Panc1 (cell line): ENCODE results near the gene TMEM8B. TPM values are rescaled to one million over a fixed set of nuclear protein-coding genes. Genes with fewer than 3 reads are reported as not detected.

Experiments used
- ATAC-seq: fragments of 200-7000 bp; cut with Tn5 transposase; 2 replicates; pipeline ENCODE4 v1.9.1; 2020; ENCODE audit warnings: mild to moderate bottlenecking, moderate library complexity
- BruUV-seq: library from RNA; stranded (reverse); fragments of 400-500 nt; replicated peaks from 2 replicates; lab custom pipeline; 2021; lab: Mats Ljungman, UMichigan
- CTCF ChIA-PET: fragments of 300-600 bp; sonication (Branson Sonifier 250); formaldehyde crosslinking; loops from one replicate; lab custom pipeline; 2022; ENCODE audit warnings: antibody characterized with exemption; lab: Charles Lee
- POLR2A ChIA-PET: fragments of 300-600 bp; sonication (Branson Sonifier 250); formaldehyde crosslinking; loops from one replicate; lab custom pipeline; 2022; ENCODE audit warnings: antibody characterized with exemption; lab: Charles Lee
- DNase-seq: peaks from one replicate; pipeline ENCODE4 v3.0.0-alpha.2; 2010; ENCODE audit warnings: low read depth, low spot score
- H3K27ac ChIP-seq: 2 replicates; pipeline ENCODE4 v1.5.1; 2011; ENCODE audit warnings: mild to moderate bottlenecking, low read length, inconsistent platforms
- H3K27me3 ChIP-seq: fragments of 200-500 bp; sonication (Bioruptor generic); 2 replicates; pipeline ENCODE4 v1.6.0; 2014; ENCODE audit warnings: low read length, inconsistent platforms; ENCODE audit not compliant: control insufficient read depth, insufficient read depth
- H3K36me3 ChIP-seq: fragments of 200-500 bp; sonication (Bioruptor generic); 2 replicates; pipeline ENCODE4 v1.5.1; 2014; ENCODE audit warnings: inconsistent platforms, mild to moderate bottlenecking, low read length, moderate library complexity; ENCODE audit not compliant: control insufficient read depth, insufficient read depth
- H3K4me1 ChIP-seq: 2 replicates; pipeline ENCODE4 v1.5.1; 2011; ENCODE audit warnings: inconsistent platforms, mild to moderate bottlenecking, low read length, moderate library complexity; ENCODE audit not compliant: control insufficient read depth, insufficient read depth
- H3K4me3 ChIP-seq, 2 experiments: 2 replicates each; pipeline ENCODE4 v1.5.1; 2011 to 2012; ENCODE audit warnings: low read depth in 2 of 2, low read length in 2 of 2, mild to moderate bottlenecking in 2 of 2, inconsistent platforms in 1 of 2, moderate library complexity in 1 of 2
- H3K9me3 ChIP-seq: fragments of 200-500 bp; sonication (Bioruptor generic); 2 replicates; pipeline ENCODE4 v1.5.1; 2014; ENCODE audit warnings: low read depth, mild to moderate bottlenecking, inconsistent platforms, low read length, moderate library complexity; ENCODE audit not compliant: control insufficient read depth, insufficient read depth
- POLR2AphosphoS5 ChIP-seq: IDR thresholded peaks from 2 replicates; pipeline ENCODE4 v1.6.1; 2012; ENCODE audit warnings: mild to moderate bottlenecking, low read depth, low read length, moderate library complexity
- REST ChIP-seq, 2 experiments: IDR thresholded peaks; 2 replicates each; pipeline ENCODE4 v1.6.1; 2011 to 2012; ENCODE audit warnings: low read depth in 2 of 2, control low read depth in 1 of 2, low read length in 1 of 2, mild to moderate bottlenecking in 1 of 2, moderate library complexity in 1 of 2; ENCODE audit not compliant: insufficient read depth in 1 of 2
- SIN3A ChIP-seq: IDR thresholded peaks from 2 replicates; pipeline ENCODE4 v1.6.1; 2012; ENCODE audit warnings: low read depth, mild to moderate bottlenecking, low read length, moderate library complexity, borderline replicate concordance; ENCODE audit not compliant: insufficient read depth
- TCF7L2 ChIP-seq: IDR thresholded peaks from 2 replicates; pipeline ENCODE4 v1.6.1; 2011; ENCODE audit warnings: mild to moderate bottlenecking, low read depth, low read length, inconsistent platforms
- in situ Hi-C: cut with HindIII; loops from 2 replicates; pipeline ENCODE4 v1.10.0; 2016; ENCODE audit warnings: low sequenced_read_pairs, low pct_unique_long_range_greater_than_20kb
- intact Hi-C: fragments of 100-400 bp; cut with micrococcal nuclease; formaldehyde crosslinking; loops from one replicate; pipeline ENCODE4 v1.10.0; 2022; ENCODE audit not compliant: unreplicated experiment
- total RNA-seq: library from RNA; stranded (reverse); gene quantifications from one replicate; pipeline ENCODE4 v1.2.1, GENCODE V29; 2021; ENCODE audit not compliant: unreplicated experiment
- TF ChIP-seq, protein P1 (sequence below): fragments of 450-650 bp; IDR thresholded peaks from 2 replicates; pipeline ENCODE4 v1.5.1; 2017; ENCODE audit warnings: mild to moderate bottlenecking

TMEM8B gene
- total RNA-seq, 1 experiment from 2014 or later: 7.9 TPM

DNA sequence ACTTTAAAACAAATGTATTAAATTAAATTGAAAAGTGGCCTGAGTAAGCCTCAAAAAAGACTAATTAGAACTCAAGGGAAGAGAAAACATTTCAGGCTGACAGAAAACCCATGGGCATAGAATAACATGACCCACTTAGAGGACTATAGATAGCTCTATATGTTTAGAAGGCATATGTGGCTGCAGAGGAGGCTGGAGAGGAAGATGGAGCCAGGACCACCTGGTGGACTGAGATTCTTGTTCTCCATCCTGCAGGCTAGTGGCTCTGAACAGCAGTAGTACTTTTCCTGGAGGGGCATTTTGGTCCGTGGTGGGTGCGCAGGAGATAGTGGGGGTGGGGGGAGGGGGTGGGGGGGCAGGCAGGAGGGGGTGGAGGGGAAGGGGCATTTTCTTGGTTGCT, 48.0 kb upstream of the TMEM8B start:
- no peaks in the 10 kb centered on the region for H3K9me3 ChIP-seq
- no peaks in the 10 kb centered on the region for H3K27me3 ChIP-seq
- ChIA-PET CTCF (no interaction called here), POLR2A (interaction anchor here (0.7 kb wide), 2 partner anchors 98 to 138 kb away, joined by 7 to 10 read pairs; no protein-coding TSS in a partner anchor)
- in situ Hi-C loops: no loop called here
- ATAC-seq (no peak), DNase-seq (no peak)
- H3K27ac ChIP-seq: no peak overlapping the region
- TF ChIP-seq, protein P1, sequence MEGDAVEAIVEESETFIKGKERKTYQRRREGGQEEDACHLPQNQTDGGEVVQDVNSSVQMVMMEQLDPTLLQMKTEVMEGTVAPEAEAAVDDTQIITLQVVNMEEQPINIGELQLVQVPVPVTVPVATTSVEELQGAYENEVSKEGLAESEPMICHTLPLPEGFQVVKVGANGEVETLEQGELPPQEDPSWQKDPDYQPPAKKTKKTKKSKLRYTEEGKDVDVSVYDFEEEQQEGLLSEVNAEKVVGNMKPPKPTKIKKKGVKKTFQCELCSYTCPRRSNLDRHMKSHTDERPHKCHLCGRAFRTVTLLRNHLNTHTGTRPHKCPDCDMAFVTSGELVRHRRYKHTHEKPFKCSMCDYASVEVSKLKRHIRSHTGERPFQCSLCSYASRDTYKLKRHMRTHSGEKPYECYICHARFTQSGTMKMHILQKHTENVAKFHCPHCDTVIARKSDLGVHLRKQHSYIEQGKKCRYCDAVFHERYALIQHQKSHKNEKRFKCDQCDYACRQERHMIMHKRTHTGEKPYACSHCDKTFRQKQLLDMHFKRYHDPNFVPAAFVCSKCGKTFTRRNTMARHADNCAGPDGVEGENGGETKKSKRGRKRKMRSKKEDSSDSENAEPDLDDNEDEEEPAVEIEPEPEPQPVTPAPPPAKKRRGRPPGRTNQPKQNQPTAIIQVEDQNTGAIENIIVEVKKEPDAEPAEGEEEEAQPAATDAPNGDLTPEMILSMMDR: no peak
- TF ChIP-seq SIN3A: no peak
- no peak for TF ChIP-seq TCF7L2
- TF ChIP-seq POLR2AphosphoS5: no peak
- no peak for TF ChIP-seq REST (IDR thresholded peaks at IDR 0.05; ENCODE audit: insufficient read depth in 1 of 2, low read depth in 2 of 2, low read length in 1 of 2)
- no peak overlapping the region for H3K4me3 ChIP-seq
- H3K4me1 ChIP-seq: no peaks in the 10 kb centered on the region
- intact Hi-C loops: no loop called here
- H3K36me3 ChIP-seq: no peaks in the 10 kb centered on the region
- no TSS peak for BruUV-seq

GRCh38 chr9:35783418-35783817, 45.6 kb upstream of the TMEM8B start:
- no peaks in the 10 kb centered on the region for H3K4me1 ChIP-seq
- no TSS peak for BruUV-seq
- TF ChIP-seq SIN3A (no peak), POLR2AphosphoS5 (no peak), REST (IDR thresholded peaks at IDR 0.05; ENCODE audit: insufficient read depth in 1 of 2, low read depth in 2 of 2, low read length in 1 of 2) (no peak), TCF7L2 (no peak)
- TF ChIP-seq, protein P1: no peak
- no peak overlapping the region for H3K27ac ChIP-seq
- ATAC-seq: no peak
- intact Hi-C loops: no loop called here
- no peak overlapping the region for H3K4me3 ChIP-seq
- POLR2A ChIA-PET: no interaction called here
- no peaks in the 10 kb centered on the region for H3K9me3 ChIP-seq
- in situ Hi-C loops: no loop called here
- no peaks in the 10 kb centered on the region for H3K36me3 ChIP-seq
- no peak for DNase-seq
- H3K27me3 ChIP-seq: no peaks in the 10 kb centered on the region
- CTCF ChIA-PET: no interaction called here
